Activated effector memory CD4-positive, alpha-beta T cell treated with Interleukin-2 at 50 U/mL for 16 hours (primary cell): ENCODE results near the gene GGCX.
"Not testable (repeated sequence)": the region's sequence is repeated elsewhere in the genome, so short reads cannot be mapped to it uniquely, and the experiment has no call there.

Experiments
- DNase-seq: peaks from one replicate; pipeline ENCODE4 v3.0.0-alpha.2; 2020

GGCX gene

GRCh38 chr2:85593023-85593422 is 31.7 kb upstream of the GGCX start:
- DNase-seq: no peak

DNA sequence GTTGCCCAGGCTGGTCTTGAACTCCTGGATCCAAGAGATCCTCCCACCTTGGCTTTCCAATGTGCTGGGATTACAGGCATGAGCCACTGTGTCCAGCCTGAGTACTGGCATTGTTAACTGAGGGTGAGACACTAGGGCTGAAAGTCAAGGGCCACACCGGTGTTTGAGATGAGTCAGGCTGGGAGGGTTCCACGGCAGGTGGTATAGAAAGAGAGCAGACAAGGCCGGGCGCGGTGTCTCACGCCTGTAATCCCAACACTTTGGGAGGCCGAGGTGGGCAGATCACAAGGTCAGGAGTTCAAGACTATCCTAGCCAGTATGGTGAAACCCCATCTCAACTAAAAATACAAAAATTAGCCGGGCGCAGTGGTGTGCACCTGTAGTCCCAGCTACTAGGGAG is 31.0 kb upstream of the GGCX start:
- not testable (repeated sequence) for DNase-seq

- no peak for DNase-seq
Observed at GRCh38 chr2:85591563-85591962, 30.3 kb upstream of the GGCX start.

GRCh38 chr2:85590950-85591349 is 29.7 kb upstream of the GGCX start:
- DNase-seq: no peak

GRCh38 chr2:85589982-85590791 is 28.9 kb upstream of the GGCX start:
- no peak for DNase-seq

- no peak for DNase-seq
Observed at GRCh38 chr2:85589181-85589580, 27.9 kb upstream of the GGCX start.

DNA sequence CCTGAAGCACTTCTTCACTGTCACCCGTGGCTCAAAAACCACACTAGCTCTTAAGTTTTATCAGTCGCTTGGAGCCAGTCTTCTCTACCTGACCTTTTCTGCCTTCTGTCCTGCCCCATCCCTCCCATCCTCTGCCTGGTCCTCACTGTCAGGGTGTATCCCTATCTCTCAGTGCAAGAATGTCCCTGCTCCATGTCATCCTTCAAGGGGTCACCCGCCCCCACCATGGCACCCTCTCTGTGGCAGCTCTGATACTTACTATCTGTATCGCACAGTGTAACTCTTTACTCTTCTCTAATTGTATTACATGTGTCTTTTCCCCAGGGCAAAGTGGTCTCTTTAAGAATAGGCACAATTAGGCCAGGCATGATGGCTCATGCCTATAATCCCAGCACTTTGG is 27.4 kb upstream of the GGCX start:
- DNase-seq: no peak

GRCh38 chr2:85588236-85588635 is 26.9 kb upstream of the GGCX start:
- no peak for DNase-seq

DNA sequence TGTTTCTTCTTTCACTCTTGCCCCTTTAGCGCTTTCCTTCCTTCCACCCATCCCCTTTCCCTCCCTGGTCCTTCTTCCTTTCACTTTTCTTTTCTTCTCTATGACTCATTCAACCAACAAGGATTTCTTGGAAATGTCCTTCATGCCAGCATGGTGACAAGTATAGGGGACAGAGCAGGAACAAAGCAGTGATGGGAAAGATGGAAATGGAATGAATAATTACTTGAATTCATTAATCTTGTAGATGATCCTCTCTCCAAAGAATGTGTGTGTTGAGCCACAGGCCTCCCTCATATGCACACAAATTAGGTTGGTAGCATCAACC is 24.4 kb upstream of the GGCX start:
- DNase-seq: no peak

GRCh38 chr2:85584857-85585780 is 23.8 kb upstream of the GGCX start:
- no peak for DNase-seq

- DNase-seq: peak; percentile 27
Observed at GRCh38 chr2:85584354-85584856, 23.1 kb upstream of the GGCX start, which contains the start of gene VAMP5. Gene VAMP5 (plus strand): TSS chr2:85584431. CDS start chr2:85584491, 60 bp downstream.

DNA sequence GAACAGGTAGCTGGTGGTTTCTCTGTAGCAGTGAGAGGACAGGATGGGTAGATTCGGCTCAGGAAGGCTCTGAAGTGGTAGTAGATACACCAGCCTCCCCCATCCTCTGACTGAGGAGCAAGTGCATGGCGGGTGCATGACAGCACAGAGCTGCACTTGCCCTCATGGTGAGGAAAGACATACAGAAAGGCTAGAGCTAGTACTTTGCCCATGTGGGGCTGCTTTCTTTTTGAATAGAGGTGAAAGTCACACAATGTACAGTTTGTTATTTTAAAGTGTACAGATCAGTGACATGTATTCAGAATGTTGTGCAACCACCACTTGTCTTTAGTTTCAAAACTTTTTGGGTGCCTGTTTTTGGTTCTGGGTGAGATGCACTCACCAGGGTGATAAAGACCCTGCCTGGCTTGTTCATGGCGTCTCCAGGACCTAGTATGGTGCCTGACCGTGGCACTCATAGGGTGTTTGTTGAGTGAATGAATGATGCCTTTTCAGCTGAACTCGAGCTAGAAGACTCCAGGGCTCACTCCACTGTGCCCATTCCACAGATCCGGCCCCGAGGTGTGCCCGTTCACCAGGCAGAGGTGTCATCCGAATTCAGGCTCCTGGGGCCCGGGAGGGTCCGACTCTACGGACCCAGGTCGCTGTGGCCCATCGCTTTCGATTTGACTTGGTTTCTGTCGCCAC is 22.5 kb upstream of the GGCX start:
- no peak for DNase-seq

DNA sequence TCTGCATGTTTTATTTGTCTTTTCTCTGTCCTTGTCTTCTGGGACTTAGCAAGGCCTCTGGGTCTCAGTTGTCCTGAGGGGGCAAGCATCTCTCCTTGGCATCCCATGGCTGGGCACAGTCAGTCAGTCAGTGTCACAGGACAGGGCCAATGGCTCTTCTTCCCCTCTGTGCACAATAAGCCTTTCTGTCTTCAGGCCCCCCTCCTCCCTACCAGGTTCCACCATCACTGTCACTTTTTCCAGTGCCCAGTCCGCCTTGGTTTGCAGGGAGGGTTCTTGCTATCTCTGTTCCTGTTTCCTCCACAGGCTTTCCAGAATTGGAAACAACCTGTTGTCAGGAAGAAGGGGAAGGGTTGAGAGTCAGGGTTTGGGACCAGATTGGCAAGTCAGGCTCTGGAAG is 21.2 kb upstream of the GGCX start:
- DNase-seq: no peak

- DNase-seq: no peak
Observed at GRCh38 chr2:85580206-85580605, 18.9 kb upstream of the GGCX start.

DNA sequence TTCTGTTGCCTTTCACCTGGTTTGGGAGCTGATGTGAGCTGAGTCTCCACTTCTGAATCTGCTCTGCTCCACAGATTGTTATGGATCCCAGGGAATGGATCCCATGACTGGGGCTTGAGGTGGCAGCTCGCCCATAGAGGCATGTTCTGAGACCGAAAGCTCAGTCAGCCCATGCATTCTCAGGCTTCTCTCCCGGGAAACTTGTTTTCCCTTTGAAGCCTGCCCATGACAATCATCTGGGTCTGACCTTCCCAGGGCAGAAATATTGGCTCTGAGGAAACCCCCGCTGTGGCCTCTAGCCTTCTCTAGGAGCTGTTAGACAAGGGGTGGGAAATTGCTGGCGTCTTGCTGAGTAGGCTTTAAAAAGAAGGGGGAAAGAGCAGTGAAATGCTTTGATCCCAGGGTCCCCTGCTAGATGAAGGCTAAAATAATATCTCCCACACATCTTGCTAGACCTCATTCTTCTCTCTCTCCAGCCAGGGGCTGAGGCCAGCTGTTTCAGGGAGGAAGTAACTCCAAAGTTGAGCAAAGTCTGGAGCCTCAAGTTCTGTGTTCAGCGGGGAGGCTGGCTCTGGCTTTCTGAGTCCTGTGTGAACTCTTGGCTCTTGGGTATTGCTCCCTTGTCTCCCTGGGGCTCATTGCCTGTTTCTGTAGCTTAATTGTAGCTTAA is 18.1 kb upstream of the GGCX start:
- DNase-seq: no peak

DNA sequence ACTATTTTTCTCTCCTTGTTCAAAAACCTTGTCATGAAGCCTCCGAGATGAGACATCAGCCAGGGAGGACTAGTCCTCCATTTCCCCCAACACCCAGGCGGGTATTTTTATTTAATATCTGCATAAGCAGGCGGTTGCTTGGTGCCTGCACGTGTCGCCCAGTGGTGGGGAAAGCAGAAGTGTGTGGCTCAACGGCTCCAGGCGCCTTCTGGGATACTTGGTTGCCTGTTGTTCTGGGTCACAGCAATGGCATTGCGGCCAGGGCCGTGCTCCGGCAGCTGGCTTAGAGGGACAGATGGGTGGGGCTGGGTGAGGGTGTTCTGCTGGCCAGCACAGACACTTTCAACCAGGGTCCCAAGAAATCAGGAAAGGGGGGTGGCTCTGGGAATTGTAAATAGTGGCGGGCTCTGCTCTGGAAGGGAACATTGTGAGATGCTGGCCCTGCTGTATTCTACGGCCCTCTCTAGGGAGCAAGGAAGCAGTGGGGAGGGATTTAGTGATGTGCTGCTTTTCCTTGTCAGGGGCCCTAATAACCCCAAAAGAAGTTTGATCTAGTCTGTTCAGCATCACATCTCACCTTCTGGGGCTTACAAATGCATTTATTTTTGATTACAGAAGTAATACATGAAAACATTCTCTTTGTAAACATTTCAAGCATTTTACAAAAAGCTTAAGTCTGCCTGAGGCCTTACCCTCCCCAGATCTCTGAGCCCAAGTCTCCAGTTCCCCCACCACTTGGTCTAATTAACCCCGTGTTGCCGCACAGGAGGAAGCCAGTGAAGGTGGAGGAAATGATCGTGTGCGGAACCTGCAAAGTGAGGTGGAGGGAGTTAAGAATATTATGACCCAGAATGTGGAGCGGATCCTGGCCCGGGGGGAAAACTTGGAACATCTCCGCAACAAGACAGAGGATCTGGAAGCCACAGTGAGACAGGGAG is 17.2 kb upstream of the GGCX start:
- DNase-seq: no peak

- DNase-seq: peak; percentile 56
Observed at GRCh38 chr2:85577386-85578242, 16.3 kb upstream of the GGCX start, which contains the start of gene VAMP8. Gene VAMP8 (plus strand): TSS chr2:85577586. CDS start chr2:85577647, 61 bp downstream.

- DNase-seq: no peak
Observed at GRCh38 chr2:85577063-85577385, 15.7 kb upstream of the GGCX start.

- DNase-seq: no peak
Observed at GRCh38 chr2:85575739-85576138, 14.4 kb upstream of the GGCX start.

- no peak for DNase-seq
Observed at GRCh38 chr2:85566265-85566664, 5.0 kb upstream of the GGCX start.

GRCh38 chr2:85564144-85564563 is 2.9 kb upstream of the GGCX start:
- no peak for DNase-seq
